H7 (cell line): ENCODE measurements around the gene GNMT. TPM values are rescaled to one million over a fixed set of nuclear protein-coding genes. Genes with fewer than 3 reads are reported as not detected.

Source experiments
- DNase-seq: peaks from one replicate; pipeline ENCODE4 v3.0.0; 2012
- H3K27me3 ChIP-seq: 2 replicates; pipeline ENCODE4 v1.6.0; 2011; ENCODE audit warnings: mild to moderate bottlenecking, low read length; ENCODE audit not compliant: control insufficient read depth, insufficient read depth
- H3K36me3 ChIP-seq: replicated peaks from 2 replicates; pipeline ENCODE4 v1.5.1; 2011; ENCODE audit warnings: low read length; ENCODE audit not compliant: control insufficient read depth, insufficient read depth
- H3K4me3 ChIP-seq: 2 replicates; pipeline ENCODE4 v1.5.1; 2011; ENCODE audit warnings: low read depth, mild to moderate bottlenecking, control low read depth, low read length, moderate library complexity; ENCODE audit not compliant: insufficient read depth
- total RNA-seq: library from RNA; depleted of rRNA; stranded (reverse); fragments of >200 nt; shearing (Covaris generic); gene quantifications from 2 replicates; pipeline ENCODE4 v1.2.3, GENCODE V29; 2014; rRNA removed

GNMT gene
- 0.10 and 0.33 TPM in 2 replicates for total RNA-seq

GRCh38 chr6:42960243-42961019 is at the start of gene GNMT:
GNMT (plus strand) TSS chr6:42960754; CDS start chr6:42960768, 14 bp downstream.
- Histone ChIP-seq H3K27me3 (peaks cover 18% of the 10 kb centered on the region), H3K4me3 (peak within 1 kb of the TSS; percentile 55), H3K36me3 (peaks cover 5% of the 10 kb centered on the region)
- DNase-seq: peak; percentile 97

DNA sequence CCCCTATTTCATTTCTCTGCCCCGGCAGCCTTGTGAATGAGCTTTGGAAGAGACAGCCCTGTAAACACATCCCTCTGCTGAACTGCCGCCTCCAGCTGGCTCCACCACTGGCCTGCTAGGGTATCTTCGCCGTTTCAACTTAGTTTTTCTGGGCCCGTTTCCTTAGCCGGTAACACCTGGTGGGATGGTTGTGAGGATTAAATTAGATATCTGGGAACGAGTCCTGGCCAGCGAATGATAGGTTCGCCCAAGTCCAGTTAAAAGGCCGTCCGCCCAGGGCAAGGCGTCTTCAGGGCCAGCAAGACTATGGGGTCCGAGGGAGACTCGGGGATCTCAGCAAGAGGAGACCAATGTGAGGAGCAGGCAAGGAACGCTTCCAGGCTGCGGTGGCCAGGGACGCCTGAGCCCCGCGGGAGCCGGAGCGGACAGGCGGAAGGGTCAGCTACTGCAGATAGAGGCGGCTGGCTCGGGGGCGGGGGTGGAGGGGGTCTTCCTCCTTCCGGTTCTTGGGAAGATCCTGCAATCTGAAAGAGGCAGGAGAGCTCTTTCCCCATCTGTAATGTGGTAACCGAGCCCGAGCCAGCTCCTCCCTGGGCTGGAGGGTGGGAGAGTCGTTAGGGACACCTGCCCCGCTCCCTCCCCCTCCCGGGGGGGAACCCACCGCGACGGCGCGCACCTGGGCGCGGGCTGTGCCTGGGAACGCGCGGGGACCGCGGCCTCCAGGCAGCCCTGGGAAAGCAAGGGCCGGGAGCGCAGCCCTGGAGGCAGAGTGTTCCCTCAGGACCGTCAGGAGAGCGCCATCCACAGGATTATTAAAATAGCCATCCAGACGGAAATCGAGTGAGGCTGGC is 49.2 kb upstream of the GNMT start:
- Histone ChIP-seq H3K27me3 (no peaks in the 10 kb centered on the region), H3K4me3 (peak overlapping the region; percentile 62), H3K36me3 (no peaks in the 10 kb centered on the region)
- peak; percentile 94 for DNase-seq

- H3K36me3 ChIP-seq: no peaks in the 10 kb centered on the region
- DNase-seq: no peak
- H3K4me3 ChIP-seq: no peak overlapping the region
- no peaks in the 10 kb centered on the region for H3K27me3 ChIP-seq
Observed at GRCh38 chr6:42914546-42914945, 46.0 kb upstream of the GNMT start.

GRCh38 chr6:42915732-42916131 is 44.8 kb upstream of the GNMT start, which contains the start of gene PTCRA:
PTCRA (plus strand) TSS chr6:42916053; CDS start chr6:42916070, 17 bp downstream.
- Histone ChIP-seq H3K4me3 (no peak within 1 kb of the TSS), H3K36me3 (no peaks in the 10 kb centered on the region), H3K27me3 (no peaks in the 10 kb centered on the region)
- no peak for DNase-seq

DNA sequence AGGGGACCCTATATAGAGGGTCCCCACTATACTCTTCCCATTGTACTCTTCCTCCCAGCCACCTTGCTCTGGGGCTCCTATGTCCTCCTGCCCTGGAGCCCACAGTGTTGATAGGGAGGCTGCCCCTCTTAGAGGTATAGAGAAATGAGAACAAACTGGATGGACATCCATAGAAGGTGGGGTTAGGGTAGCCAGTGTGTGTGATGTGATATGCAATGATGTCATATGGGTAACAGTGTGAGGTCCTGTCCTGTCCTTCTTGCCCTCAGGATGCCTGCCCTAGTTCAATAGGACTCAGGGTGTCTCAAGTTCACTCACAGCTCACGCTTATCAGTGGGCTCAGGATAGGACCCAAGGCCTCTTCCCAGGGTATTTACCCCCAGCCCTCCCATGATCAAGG is 44.3 kb upstream of the GNMT start:
- DNase-seq: no peak
- Histone ChIP-seq H3K27me3 (no peaks in the 10 kb centered on the region), H3K4me3 (no peak overlapping the region), H3K36me3 (no peaks in the 10 kb centered on the region)

- no peak overlapping the region for H3K4me3 ChIP-seq
- H3K27me3 ChIP-seq: no peaks in the 10 kb centered on the region
- H3K36me3 ChIP-seq: no peaks in the 10 kb centered on the region
- DNase-seq: no peak
Observed at GRCh38 chr6:42921801-42922200, 38.8 kb upstream of the GNMT start.

DNA sequence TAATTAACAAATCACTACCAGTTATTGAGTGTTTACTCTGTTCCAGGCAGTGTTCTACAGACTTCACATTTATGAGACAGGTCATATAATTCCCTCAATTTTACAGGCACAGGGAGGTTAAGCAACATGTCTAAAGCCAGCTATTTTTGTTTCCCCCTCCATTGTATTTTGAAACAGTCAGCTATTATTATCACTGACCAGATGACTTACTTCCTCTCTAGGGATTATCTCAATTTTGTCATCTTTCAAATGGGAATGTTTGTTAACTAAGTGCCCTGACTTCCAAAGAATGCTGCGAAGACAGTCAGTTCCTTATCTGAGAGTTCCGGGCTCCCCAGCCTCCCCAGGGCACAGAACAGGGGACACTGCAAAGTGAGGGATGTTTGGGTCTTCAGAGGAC is 36.9 kb upstream of the GNMT start:
- peak; percentile 38 for DNase-seq
- Histone ChIP-seq H3K36me3 (no peaks in the 10 kb centered on the region), H3K4me3 (no peak overlapping the region), H3K27me3 (no peaks in the 10 kb centered on the region)

- no peaks in the 10 kb centered on the region for H3K36me3 ChIP-seq
- no peak overlapping the region for H3K4me3 ChIP-seq
- no peaks in the 10 kb centered on the region for H3K27me3 ChIP-seq
- peak; percentile 72 for DNase-seq
Observed at GRCh38 chr6:42925248-42925857, 35.2 kb upstream of the GNMT start.

GRCh38 chr6:42928986-42929820 is 31.4 kb upstream of the GNMT start, which contains the start of gene CNPY3:
CNPY3 (plus strand) TSS chr6:42929480; CDS start chr6:42929571, 91 bp downstream.
- Histone ChIP-seq H3K4me3 (peak within 1 kb of the TSS; percentile 41), H3K27me3 (no peaks in the 10 kb centered on the region), H3K36me3 (no peaks in the 10 kb centered on the region)
- peak; percentile 96 for DNase-seq

DNA sequence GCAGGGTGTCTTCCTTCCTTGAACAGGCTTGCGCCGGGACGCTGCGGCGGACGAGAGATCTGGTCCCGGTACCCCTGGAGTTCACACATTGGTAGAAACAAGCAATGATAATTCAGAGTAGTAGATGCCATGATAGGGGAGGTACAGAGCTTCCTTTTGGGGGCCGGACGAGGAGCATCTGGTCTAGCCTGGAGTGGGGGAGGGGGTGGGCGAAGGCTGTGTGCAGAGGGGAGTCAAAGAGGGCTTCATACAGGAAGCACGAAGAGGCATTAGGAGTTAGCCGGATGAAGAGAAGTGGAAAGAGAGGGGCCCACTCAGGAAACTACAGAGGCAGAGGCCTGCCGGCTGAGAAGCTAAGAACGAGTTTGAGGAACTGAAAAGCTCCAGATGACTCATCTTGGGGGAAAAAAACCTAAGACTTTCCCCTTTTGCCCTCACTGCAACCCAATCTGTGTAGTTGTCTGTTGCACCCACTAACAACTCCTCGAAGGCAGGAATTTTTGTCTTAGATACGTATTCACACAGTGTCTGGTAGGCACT is 30.7 kb upstream of the GNMT start:
- H3K27me3 ChIP-seq: no peaks in the 10 kb centered on the region
- DNase-seq: no peak
- peak overlapping the region; percentile 41 for H3K4me3 ChIP-seq
- H3K36me3 ChIP-seq: peaks cover 4% of the 10 kb centered on the region

DNA sequence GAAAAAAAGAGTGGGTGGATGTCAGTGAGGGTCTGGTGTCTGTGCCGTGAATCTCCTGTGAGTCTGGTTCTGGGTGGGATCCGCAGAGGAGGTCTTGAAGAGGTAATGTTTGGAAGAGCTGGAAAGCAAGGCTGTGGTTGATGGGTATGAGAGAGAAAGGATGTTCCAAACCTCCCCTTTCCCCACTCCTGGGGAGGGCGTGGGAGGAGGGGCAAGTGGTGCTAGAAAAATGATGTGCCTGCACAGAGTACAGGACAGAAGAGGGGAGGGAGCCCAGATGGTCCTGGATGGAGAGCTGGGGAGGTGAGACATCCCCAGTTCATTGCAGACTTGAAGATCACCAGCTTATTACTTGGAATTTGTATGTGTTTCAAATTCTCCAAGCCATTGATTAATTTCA is 28.1 kb upstream of the GNMT start:
- H3K27me3 ChIP-seq: no peaks in the 10 kb centered on the region
- peaks cover 15% of the 10 kb centered on the region for H3K36me3 ChIP-seq
- DNase-seq: no peak
- H3K4me3 ChIP-seq: no peak overlapping the region

DNA sequence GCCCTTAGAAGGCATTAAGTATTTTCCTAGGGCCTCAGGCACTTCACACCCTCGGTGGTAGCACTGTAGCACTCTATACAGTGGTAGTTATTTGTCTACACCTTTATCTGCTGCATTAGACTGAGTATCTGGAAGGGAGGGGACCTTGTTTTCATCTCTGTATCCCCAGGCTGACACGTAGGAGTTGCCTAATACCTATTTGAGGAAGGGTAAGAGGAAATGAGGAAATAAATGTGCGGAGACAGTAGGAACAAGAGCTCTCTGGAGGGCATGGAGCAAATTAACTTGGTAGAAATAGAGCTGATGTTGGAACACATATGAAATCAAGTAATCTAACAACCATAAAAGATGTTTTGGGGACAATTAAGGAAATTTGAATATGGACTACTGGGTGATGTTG is 27.3 kb upstream of the GNMT start:
- Histone ChIP-seq H3K36me3 (peaks cover 16% of the 10 kb centered on the region), H3K4me3 (no peak overlapping the region), H3K27me3 (no peaks in the 10 kb centered on the region)
- DNase-seq: no peak

- H3K4me3 ChIP-seq: no peak overlapping the region
- no peaks in the 10 kb centered on the region for H3K27me3 ChIP-seq
- no peak for DNase-seq
- peaks cover 18% of the 10 kb centered on the region for H3K36me3 ChIP-seq
Observed at GRCh38 chr6:42935322-42935721, 25.2 kb upstream of the GNMT start.

DNA sequence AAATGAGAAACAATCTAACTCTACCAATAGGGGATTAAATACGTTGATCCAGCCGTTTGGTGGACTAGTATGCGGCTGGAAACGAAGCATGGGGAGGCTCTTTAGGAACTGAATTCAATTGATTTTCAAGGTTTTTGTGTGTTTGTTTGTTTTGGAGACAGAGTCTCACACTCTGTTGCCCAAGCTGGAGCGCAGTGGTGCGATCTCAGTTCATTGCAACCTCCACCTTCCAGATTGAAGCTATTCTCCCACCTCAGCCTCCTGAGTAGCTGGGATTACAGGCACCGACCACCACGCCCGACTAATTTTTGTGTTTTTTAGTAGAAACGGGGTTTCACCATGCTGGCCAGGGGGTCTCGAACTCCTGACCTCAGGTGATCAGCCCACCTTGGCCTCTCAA is 24.2 kb upstream of the GNMT start:
- no peaks in the 10 kb centered on the region for H3K27me3 ChIP-seq
- no peak overlapping the region for H3K4me3 ChIP-seq
- no peak for DNase-seq
- H3K36me3 ChIP-seq: peaks cover 18% of the 10 kb centered on the region
